Measurements from ENCODE around the gene TMEM187.

Gene TMEM187

GRCh38 chrX:153953892-153954557 is 18.5 kb upstream of the TMEM187 start:
- DNase-seq (ENCODE audit: low read depth in 4 of 4, low spot score in 1 of 4) = no peak

DNA sequence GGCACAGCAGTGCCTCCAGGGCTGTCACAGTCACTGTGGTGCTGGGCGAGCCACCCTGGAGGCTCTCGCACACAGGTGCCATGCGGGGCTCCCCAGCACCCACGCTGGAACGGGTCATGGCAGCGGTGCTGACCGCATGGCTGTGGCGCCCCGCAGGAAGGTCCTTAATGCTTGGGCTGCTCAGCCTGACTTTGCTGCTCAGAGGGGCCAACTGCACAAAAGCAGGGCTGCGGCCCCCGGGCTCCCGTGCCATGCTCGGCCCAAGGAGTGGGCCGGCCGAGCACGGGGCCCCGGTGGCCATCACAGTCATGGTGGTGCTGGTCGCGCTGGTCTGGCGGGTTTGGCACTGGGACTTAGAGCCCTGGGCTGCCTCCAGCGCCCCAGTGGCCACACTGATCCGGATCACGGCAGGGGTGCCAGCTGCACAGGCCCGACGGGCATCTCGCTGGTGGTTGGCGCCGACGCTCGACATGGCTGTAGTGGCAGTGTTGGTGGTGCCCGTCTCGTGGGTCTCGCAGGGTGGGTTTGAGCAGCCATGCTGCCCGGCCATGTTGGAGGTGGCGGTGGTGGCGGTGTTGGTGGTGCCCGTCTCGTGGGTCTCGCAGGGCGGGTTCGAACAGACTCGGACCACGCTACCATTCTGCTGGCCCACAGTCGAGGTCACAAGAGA is 17.9 kb upstream of the TMEM187 start:
- no peak for DNase-seq (ENCODE audit: low read depth in 4 of 4, low spot score in 1 of 4)

DNA sequence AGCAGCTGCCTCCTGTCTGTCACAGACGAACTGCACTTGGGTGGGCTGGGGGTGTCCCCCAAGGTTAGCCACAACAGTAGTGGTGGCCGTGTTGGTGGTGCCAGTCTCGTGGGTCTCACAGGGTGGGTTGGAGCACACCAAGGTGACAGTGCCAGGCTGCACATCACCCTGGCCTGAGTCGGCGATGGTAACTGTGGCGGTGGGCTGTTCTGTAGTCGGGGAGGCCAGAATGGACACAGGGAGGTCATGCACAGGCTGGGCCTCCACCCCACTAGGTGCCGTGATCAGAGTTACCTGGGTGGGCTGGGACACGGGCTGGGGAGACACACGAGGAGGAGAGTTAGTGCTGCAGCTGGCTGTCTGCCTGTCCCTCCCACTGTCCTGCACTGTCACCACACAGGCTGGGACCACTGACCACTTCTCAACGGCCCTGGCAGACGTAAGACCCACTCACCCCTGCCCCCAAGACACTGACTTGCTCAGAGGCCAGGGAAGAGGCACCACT is 17.3 kb upstream of the TMEM187 start:
- no peak for DNase-seq (ENCODE audit: low read depth in 4 of 4, low spot score in 1 of 4)

DNA sequence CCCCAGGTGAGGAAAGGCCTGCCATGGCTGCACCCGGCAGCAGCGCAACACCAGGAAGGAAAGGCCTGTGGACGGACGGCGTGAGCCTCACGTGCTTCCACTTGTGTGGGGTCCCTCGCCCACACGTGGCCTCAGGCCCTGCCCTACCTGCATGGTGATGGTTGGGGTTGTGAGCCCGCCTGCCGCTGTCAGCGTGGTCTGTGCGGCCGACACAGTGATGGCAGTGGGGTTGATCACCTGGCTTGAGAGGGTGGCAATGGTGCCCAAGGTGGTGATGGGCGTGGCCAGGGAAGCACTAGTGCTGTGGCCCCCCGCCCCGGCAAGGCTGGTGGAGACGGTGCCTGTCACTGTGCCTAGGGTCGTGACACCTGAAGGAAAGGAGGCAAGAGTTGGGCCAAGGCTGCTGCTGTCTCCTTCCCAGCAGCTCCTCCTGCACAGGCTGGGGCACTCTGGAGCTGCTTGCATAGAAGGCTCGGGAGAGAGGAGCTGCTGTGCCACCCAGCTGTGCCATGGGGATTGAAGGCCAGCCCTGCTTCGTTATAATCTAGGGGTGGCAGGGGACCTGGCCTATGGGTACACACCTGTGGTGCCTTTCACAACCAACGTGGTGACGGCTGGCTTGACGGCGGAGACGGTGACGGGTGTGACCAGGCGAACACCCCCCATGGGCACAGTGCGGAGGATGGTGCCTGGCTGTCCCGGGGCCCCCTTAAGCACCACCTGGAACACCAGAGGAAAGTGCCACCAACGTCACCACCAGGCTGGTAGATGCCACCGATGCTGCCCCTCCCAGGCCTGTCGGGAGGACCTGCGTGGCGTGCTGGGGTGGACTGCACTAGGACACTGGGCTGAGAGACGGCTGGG is 16.3 kb upstream of the TMEM187 start:
- DNase-seq (ENCODE audit: low read depth in 4 of 4, low spot score in 1 of 4) = no peak

DNA sequence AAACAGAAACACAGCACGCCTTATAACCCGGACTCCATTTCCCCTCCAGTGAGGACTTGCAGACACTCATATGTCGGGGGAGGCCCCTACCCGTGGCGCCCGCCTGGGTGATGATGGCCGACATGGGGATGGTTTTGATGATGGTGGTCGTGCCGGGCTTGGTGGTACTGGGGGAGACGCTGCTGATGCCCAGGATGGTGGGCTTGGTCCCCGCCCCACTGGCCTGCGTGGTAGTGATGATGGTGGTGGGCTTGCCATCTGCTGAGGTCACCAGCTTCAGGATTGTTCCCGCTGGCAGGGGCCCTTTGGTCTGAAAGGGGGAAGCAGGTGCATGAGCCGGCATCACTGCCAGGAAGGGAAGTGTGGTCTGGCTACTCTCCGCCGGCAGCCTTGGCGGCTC is 15.3 kb upstream of the TMEM187 start:
- DNase-seq (ENCODE audit: low read depth in 4 of 4, low spot score in 1 of 4) = no peak

- DNase-seq (ENCODE audit: low read depth in 4 of 4, low spot score in 1 of 4) = no peak
Measured at GRCh38 chrX:153958605-153959004, 13.9 kb upstream of the TMEM187 start.

DNA sequence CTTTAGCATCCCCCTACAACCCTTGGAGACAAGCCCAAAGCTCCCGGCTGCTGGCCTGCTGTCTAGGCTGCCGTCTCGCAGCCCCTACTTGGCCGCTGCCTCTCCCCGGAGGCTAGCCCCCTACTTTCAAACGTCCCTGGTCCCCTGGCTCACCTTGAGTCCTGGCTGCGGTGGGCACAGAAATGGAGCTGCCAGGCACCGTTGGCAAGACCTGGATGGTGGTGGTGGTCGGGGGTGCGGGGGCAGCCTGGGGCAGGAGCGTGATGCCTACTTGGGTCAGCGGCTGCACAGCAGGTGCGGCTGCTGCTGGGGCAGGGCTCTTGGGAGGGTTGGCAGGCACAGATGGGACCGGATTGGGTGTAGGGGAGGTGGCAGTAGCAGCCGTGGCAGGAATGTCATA is 12.9 kb upstream of the TMEM187 start:
- DNase-seq (ENCODE audit: low read depth in 4 of 4, low spot score in 1 of 4) = no peak

GRCh38 chrX:153960077-153960476 is 12.5 kb upstream of the TMEM187 start:
- DNase-seq (ENCODE audit: low read depth in 4 of 4, low spot score in 1 of 4) = no peak

DNA sequence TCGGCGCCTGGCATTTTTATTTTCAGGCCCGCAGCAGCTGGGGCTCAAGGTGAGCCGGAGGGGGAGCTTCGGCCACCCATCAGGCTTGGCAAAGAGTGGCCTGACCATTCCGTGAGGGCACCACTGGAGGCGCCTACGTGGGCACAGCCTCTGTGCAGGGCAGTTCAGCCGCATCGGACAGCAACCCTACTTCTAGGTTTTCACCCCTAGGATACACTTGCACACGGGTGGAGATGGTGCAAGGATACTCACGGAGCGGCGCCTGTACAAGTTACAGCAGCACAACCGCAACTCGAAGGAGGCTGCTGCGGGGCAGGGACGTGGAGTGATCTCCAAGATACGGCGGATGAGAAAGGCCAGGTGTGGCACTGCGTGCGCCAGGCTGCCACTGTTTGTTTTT is 11.8 kb upstream of the TMEM187 start:
- no peak for DNase-seq (ENCODE audit: low read depth in 4 of 4, low spot score in 1 of 4)

DNA sequence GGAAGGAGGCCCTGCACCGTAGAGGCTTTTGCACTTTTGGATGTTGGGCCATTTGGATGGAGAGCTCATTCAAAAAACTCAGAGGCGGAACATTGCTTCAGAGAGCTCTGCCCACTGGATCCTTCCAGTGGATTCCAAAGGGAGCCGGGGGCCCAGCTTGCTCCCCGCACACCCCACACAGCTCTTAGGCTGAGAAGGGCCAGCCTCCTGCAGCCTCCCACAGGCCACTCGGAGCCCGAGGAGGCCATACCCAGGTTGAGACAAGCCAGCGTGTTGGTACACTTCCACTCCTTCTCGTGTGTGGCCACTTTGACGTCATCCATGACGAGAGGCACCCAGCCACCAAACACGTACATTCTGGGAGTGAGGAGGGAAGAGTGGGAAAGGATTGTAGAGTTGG is 11.3 kb upstream of the TMEM187 start:
- no peak for DNase-seq (ENCODE audit: low read depth in 4 of 4, low spot score in 1 of 4)

DNA sequence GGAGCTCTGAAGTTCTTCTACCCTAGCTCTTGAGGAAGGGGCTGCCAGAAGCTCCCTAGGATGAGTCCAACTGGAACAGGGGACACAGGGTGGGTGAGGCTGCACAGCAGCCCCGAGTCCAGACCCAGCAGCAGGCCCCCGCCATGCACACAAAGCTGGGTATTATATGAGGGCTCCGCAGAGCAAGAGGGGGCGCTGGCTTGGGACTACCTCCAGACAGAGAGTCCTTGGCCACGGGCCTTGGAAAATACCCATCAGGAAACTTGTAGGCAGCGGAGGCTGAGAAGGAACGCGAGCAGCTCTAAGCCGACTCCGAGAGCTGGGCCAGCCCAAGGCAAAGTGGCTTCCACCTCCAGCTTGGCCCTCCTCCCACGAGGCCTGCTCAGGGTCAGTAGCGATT is 9.0 kb upstream of the TMEM187 start:
- DNase-seq (ENCODE audit: low read depth in 4 of 4, low spot score in 1 of 4) = no peak

DNA sequence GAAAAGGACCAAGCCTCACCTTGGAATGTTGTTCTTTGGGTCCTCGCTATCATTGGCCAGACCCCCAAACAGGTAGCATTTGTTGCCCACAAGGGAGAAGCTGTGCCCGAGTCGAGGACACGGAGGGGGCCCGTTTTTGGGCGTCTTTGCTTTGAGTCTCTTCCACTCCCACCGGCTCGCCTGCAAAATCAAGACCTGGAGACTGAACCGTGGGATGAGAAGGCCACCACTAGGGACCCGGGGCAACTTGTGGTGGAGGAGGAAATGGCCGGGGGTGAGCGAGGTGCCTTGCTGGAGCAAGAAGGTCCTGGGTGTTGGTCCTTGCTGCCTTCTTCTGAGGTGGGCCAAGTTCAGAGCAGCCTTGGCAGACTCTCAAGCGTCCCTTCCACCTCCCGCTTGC is 8.4 kb upstream of the TMEM187 start:
- DNase-seq (ENCODE audit: low read depth in 4 of 4, low spot score in 1 of 4) = no peak

DNA sequence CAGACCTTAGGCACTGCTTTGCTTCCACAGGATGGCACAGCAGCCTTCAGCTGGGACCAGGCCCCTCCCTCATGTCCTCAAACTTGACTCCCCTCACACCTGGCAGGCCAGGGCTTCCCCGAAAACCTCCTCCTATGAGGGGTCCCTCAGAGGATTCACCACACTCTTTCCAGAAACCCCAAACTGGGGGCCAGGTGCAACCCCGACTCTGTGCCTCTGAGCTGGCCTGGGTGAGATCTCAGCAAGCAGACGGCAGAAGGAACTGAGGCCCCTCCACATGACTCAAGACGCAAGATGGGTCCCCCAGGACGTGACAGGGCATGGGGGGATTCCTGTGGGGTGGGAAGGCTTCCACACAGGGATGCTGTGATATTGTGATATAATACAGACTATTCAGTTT is 7.1 kb upstream of the TMEM187 start:
- DNase-seq (ENCODE audit: low read depth in 4 of 4, low spot score in 1 of 4) = no peak

GRCh38 chrX:153966283-153966688 is 6.3 kb upstream of the TMEM187 start:
- no peak for DNase-seq (ENCODE audit: low read depth in 4 of 4, low spot score in 1 of 4)

DNA sequence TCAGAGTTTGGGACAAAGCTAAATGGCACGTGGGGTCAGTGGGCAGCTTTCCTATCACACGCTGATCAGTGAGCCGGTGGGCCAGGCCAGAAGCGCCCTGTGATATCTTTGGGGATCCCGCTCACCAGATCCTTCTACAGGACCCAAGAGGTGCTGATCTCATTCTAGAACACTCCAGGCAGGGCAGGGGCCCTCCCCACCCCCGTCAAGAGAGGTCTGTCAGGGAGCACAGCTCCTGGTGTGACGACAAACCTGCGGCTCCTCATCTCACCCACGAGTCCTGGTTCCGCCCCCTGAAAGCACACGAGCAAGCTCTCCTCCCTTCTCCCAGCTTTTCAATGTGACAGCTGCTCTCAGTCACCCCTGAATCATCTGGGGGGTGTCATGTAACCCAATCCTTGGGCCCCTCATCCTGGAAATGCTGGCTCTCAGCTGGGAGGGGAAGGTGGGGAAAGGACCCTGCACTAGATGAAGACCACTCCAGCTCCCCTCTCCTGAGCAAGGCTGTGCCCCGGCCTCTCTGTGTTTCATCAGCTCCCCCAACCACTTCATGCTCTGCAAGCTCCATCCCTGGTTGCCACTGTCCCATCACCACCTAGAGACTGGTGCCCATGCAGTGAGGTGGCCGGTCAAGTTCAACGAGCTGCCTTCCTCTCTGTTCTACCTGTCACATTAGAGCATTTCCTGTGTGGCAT is 5.6 kb upstream of the TMEM187 start:
- no peak for DNase-seq (ENCODE audit: low read depth in 4 of 4, low spot score in 1 of 4)

DNA sequence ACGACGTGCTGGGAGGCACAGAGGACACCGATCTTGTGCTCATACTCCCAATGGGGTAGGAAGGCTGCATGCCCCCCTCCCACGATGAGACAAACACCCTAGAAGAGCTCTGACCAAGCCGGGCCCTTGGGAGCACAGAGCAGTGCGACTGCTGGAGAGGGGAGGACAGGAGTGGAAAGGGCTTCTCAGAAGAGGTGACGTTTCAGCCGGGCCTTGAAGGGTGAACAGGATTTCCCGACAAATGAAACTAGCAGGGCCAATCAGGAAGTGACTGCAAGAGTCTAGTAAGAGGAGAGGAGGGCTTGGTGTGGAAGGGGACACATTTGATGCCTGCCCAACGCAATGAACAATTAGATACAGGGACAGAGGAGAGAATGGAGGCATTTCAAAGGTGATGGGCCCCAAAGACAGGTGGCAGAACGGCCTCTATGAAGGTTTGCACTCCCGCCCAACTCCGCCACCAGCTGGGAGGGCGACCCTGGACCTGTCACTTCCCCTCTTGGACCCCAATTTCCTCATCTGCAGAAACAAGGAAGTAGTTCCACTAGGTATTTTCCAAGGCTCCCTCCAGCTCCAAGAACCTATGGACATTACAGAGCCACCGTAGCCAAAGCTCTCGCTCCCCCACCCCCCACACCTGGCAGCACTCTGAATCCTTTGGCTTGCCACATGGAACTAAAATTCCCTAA is 4.9 kb upstream of the TMEM187 start:
- no peak for DNase-seq (ENCODE audit: low read depth in 4 of 4, low spot score in 1 of 4)

DNA sequence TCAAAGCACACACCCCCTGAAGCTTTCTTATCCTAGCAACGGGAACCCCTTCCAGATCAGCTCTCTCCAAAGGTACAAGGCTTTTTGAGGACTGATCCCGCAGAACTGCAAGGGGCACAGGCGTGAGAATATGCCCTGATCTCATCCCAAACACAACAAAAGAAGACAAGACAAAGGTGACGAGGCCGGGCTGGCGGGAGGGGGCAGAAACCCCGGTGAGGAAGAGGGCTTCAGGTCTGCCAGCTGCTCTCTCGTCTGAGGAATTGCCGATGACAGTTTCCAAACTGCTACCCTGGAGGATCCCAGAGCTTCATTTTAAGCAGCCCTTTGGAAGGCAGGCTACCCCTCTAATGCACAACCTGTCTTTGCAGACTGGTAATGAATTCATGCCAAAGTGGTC is 4.3 kb upstream of the TMEM187 start:
- no peak for DNase-seq (ENCODE audit: low read depth in 4 of 4, low spot score in 1 of 4)

DNA sequence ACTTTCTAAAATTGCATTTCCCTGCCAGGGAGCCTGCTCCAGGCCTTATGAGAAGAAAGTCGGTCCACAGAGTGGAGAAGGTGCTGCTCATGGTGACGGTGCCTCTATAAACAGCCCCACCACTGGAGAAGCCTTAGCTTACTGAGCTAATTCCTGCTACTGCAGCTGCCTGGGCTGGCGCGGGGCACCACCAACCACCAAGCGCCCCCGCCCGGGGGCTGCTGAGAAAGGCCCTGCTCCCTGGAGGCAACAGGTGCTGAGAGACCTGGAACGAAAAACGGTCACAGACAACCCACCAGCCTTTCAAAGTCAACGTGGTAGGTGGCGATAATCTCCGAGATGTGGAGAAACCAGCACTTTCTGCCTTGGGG is 3.8 kb upstream of the TMEM187 start:
- DNase-seq (ENCODE audit: low read depth in 4 of 4, low spot score in 1 of 4) = no peak

DNA sequence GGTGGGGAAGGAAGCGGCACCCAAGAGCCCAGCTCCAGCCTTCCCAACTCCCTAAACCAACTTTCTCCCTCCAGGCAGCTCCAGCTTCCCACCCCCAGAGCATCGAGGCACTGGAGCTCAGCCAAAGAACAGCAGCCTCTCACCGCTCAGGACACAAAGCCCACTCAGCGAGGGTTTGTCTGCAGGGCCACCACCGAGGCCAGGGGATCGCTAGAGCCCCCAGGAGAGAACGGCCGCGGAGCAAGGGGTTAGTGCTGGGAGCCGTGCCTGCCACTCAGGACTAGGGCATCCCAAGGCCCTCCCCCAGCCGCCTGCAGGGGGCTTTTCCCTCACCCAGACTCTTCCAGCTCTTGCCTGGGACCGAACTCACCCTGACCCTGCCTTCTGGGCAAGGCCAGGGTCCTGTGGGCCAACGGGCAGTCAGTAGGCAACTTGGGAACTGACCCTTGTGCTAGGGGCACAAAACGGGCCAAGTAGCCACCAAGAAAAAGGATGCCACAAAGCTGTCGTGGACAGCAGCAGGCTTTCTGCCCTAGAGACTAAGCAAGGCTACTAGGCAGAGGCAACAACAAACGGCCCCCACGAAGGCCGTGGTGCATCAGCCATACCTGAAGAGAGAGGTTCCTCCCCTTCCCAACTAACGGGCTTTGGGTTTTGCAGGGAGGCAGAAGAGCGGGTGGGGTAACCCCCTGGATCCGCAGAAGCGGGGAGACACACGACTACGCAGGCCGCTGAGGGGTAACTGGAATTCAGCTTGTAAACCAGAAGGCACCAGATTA is 3.2 kb upstream of the TMEM187 start:
- no peak for DNase-seq (ENCODE audit: low read depth in 4 of 4, low spot score in 1 of 4)

- DNase-seq (ENCODE audit: low read depth in 4 of 4, low spot score in 1 of 4) = no peak
Measured at GRCh38 chrX:153969904-153970356, 2.6 kb upstream of the TMEM187 start.

All from stimulated activated CD4-positive, alpha-beta T cell treated with anti-CD3 and anti-CD28 coated beads, Interleukin-1b, Interleukin-23, amount 100 ng/mL, for 24 hours (primary cell).